Posterior cingulate gyrus (tissue), 11 donors: ENCODE data around the gene HTT.
A peak's percentile ranks its signal among the peaks of the same experiment; 100 is the strongest.

Source experiments
- DNase-seq, 10 donors: peaks; one replicate each; pipeline versions ENCODE4 v3.0.0 to v3.0.0-alpha.2; 2020 to 2021; ENCODE audit warnings: mixed read lengths in 3 of 10
- intact Hi-C: fragments of 100-400 bp; cut with DNase I; formaldehyde crosslinking; loops from one replicate; pipeline ENCODE4 v1.15.1; 2023

HTT gene

DNA sequence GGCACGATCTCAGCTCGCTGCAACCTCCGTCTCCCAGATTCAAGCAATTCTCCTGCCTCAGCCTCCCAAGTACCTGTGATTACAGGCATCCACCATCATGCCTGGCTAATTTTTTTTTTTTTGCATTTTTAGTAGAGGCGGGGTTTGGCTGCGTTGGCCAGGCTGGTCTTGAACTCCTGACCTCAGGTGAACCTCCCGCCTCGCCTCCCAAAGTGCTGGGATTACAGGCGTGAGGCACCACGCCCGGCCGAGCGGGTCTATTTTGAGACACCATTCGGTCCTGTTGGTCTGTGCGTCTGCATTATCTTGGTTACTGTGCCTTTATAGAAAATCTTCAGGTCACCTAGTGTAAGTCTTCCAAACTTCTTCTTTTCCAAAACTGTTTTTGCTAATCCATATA is 196.7 kb downstream of the HTT start:
- intact Hi-C loops: no loop called here
- peak in 2 of 10 donors; percentile 13 to 56 for DNase-seq

DNA sequence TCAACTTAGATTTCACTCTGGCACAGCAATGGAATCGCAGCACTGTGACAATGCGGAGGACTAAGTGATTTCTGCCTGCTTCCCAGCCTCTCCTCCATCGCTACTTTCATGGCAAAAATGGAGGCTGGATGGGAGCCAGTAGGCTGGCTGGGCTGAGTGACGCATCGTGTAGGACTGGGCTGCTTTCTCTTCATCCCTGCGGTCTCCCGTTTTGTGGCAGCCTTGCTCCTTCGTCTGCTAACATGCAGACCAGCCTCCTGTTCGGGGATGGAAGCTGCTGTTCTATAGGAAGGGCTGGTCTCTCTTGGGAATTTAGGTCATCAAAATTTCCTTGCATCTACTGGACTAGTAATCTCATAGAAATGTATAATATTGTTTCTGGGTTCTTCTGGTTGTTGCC is 202.5 kb downstream of the HTT start:
- intact Hi-C loops: no loop called here
- DNase-seq: peak in 7 of 10 donors; percentile 57 to 93 (median 61)

- intact Hi-C loops: no loop called here
- DNase-seq: peak in 1 of 10 donors; percentile 46
Measured at GRCh38 chr4:3280466-3280865, 206.0 kb downstream of the HTT start.

GRCh38 chr4:3283483-3283882 is 209.0 kb downstream of the HTT start:
- intact Hi-C loops: no loop called here
- peak in 1 of 10 donors; percentile 35 for DNase-seq

DNA sequence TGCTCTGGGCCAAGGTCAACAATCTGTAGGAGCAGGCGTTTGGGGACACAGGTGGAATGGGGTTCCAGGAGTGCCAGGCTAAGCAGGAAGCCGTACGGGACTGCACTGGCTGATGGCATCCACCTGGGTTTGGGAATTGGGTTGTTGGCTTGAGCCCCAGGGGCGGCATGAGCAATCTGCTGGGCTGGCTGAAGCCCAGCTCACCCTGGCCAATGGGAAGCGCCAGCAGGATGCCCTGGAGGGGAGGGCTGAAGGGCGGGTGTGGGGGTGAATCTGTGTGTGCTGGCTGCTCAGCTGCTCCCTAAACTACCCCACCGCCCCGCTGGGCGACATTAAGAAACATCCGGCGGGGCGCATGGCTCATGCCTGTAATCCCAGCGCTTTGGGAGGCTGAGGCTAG is 209.4 kb downstream of the HTT start:
- DNase-seq: peak in 1 of 10 donors; percentile 75
- intact Hi-C loops: no loop called here

DNA sequence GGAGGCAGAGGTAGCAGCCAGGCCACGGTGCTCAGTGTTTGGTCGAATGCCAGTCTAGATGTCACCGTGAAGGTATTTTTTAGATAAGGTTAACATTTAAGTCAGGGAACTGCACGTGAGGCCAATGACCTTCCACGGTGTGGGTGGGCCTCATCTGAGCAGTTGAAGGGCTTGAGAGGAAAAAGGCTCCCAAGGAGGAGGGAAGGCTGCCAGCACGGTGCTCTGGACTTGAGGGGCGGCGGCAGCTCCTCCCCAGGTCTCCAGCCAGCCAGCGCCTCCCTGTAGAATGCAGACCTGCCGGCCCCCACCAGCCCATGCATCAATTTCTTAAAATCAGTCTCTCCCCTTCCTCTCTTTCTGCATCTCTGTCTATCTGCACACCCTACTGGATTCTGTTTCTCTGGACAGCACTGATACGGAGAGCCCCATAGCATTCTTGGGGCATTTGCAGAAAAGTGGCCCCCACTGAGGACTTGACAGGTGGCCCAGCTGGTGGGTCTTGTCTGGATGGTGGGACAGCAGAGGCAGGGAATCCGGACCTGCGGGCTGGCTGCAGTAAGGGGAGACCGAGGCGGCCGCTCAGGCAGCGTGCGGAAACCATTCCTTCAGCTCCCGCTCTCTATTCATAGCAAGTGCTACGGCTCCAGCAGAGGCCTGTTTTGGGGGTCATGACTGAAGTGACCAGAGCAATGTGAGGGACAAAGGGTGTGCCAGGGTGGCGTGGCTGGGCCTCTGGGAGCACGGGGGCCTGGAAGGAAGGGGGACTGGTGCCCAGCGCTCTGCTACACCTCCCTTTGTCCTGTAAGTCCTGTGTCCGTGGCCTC is 210.5 kb downstream of the HTT start:
- intact Hi-C loops: no loop called here
- DNase-seq: peak in 1 of 10 donors; percentile 70

DNA sequence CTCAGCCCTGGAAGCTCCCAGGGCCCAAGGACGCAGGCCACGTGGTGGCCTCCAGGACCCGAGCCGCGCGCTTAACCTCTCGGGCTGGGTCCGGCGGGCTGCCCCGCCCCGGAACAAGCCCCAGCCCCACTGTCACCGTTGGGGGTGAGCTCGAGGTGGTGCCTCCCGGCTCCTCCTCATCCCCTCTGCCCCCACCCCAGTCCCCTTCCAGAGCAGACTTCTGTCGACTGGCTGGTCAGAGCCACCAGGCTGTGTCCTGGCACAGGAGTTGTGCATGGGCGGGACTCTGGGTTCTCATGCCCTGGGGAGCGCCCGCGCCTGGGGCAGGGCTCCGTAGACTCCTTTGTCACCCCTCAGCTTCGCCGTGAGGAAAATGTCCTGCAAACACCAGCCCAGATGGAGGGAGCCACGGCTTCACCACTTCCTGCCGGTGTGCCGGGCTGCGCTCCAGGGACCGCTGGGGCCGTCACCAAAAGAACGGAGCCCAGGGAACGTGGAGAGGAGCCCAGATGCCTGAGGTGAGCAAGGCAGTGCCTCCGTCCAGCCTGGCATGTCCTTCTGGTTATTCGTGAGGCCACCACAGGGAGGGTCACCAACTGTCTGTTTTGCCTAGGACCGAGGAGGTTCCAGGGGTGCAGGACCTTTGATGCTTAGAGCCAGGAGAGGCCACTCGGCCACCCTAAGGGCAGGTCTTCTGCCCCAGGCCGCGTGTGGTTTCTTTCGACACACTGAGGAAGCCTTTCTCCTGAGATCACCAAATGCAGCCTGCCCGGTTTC is 211.3 kb downstream of the HTT start:
- peak in 2 of 10 donors; percentile 80 to 87 for DNase-seq
- intact Hi-C loops: no loop called here

DNA sequence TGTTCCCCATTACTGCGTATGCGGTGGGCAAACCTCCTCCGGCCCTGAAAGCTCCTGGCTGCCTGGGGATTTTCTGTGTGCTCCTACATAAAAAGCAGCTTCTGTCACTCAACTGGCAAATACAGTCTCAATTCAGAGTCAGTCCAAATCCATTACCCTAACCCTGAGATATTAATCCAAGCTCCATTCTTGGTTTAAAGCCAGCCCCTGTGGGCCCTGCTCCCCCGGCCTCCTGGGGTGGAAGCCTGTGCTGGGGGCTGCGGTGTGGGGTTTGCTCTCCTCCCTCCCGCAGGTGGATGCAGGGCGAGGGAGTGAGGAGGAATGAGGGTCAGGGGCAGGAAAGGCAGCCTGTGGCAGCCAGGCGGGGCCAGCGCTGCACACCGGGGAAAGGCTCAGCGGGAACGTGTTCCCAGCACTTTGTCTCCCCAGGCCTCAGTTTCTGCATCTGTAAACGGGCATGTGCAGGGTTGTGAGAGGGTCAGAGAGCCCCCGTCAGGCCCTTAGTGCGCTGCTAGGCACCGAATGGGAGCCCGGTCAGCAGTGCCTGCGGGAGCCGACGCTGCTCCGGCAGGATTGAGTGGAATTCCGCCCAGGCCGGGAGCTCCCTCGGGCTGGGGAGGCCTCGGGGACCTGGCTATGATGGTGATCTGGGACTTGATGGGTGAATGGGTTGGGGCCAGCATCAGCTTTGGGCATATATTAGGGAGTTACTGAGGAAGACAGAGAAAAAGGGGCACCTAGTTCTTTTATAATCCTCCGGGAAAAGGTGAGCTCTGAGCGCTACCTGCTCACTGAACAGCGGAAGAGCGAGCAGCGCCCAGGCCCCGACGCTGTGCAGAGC is 212.1 kb downstream of the HTT start:
- intact Hi-C loops: no loop called here
- DNase-seq: peak in 1 of 10 donors; percentile 62

DNA sequence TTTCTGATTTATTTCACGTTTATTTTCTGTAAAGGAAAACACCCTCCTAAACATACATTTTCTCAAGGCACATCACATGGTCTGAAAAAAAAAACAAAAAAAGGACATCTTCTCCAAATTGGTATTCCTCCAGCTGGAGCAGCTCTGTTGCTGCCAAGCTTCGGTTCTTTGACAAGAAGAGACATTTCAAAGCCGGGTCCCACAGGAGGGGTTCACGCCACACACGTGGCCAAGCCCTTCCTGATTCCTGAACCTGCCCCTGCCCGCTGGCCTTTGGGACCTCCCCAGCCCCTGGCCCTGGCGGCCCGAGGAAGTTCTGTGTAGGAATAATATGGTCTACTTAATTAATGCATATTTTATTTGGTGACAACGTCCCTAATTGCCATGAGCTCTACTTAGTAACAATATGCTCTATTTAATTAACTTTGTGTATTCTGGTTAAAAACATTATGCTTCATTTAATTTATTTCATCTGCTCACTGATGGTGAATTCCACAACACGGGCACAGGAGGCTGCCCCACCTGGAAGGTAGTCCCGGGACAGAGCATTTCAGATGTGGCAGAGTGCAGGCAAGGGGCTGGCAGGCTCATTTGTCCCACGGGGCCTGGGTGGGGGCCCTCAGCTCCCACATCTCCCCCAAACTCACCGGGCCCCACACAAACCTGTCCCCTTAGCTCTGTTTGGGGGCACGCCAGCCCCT is 212.9 kb downstream of the HTT start:
- DNase-seq: peak in 2 of 10 donors; percentile 76 to 81
- intact Hi-C loops: no loop called here

DNA sequence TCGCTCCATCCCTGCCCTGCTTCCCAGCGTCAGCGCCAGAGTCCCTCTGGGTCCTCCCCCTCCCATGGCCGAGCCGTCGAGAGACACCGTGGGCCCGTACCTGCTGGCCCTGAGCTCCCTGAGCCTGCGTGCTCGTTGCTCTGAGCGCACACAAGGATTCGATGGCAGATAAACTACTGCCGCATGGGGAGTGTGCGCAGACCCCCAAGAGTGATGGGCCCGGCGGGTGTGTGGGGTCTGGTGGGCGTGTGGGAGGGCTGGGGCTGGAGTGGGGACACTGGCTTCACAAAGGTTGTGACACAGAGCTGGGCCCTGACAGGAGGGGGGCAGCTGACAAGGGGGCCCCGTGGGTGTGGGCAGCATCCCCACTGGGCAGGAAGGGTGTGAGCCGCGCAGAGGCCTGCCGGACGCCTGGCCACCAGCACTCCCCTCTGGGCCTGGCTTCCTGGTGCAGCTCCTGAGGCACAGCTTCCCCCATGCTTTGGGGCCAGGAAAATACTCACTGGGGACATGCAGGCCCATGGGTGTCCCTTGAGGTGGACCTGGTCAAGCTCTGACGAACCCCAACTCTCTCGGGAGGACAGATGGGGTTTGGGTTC is 213.6 kb downstream of the HTT start:
- intact Hi-C loops: no loop called here
- DNase-seq: peak in 1 of 10 donors; percentile 56

GRCh38 chr4:3288571-3289094 is 214.2 kb downstream of the HTT start:
- DNase-seq: peak in 2 of 10 donors; percentile 53 to 77
- intact Hi-C loops: no loop called here

GRCh38 chr4:3290476-3290875 is 216.0 kb downstream of the HTT start:
- intact Hi-C loops: no loop called here
- DNase-seq: peak in 1 of 10 donors; percentile 74

DNA sequence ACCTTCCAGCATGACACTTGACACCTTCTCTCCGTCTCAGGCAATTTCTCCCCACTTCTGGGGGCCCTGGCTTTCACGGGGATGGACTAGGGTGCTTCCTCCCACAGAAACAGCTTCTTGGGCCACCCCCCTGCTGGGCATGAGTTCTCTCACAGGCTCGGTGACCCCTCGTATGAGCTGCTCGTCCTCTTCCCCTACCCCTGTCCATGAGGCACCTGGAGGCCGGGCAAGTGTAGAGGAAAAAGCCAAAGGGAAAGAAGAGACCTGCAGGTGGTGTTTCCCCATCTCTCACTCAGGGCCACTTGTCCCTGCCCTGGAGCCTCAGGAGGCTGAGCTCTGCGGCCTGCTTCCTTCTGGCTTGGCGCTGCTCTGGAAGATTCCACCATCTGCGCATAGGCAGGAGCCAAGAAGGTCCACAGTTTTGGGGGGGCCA is 216.4 kb downstream of the HTT start:
- intact Hi-C loops: no loop called here
- peak in 1 of 10 donors; percentile 73 for DNase-seq

DNA sequence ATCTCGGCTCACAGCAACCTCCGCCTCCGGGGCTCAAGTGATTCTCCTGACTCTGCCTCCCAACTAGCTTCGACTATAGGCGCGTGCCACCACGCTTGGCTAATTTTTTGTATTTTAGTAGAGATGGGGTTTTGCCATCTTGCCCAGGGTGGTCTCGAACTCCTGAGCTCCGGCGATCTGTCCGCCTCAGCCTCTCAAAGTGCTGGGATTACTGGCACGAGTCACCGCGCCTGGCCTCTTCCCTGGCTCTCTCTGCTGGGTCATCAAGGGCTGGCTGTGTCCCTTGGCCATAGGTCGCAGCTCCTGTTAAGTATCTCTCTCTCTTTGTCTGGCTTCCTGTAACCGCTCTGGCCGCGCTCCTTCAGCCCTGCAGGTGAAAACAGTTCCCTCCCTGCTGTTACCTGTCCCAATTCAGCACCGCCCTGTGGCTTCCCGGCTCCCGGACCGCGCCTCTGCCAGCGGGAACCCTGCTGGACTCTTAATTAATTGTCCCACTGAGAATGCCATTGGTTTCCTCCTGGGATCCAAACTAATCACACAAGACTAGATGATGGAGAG is 217.0 kb downstream of the HTT start:
- intact Hi-C loops: no loop called here
- peak in 2 of 10 donors; percentile 79 to 83 for DNase-seq

GRCh38 chr4:3291969-3292570 is 217.6 kb downstream of the HTT start:
- peak in 4 of 10 donors; percentile 32 to 91 (median 56) for DNase-seq
- intact Hi-C loops: no loop called here

- peak; percentile 93 to 99 (median 96) for DNase-seq
- intact Hi-C loops: no loop called here
Measured at GRCh38 chr4:3292571-3293400, 218.3 kb downstream of the HTT start, which contains the start of gene RGS12. RGS12 (plus strand) TSS chr4:3293021; CDS start chr4:3316171, 23,150 bp downstream.
